ENCODE data around the gene CHMP3.
"Not testable (repeated sequence)": the region's sequence is repeated elsewhere in the genome, so short reads cannot be mapped to it uniquely, and the experiment has no call there.

DNA sequence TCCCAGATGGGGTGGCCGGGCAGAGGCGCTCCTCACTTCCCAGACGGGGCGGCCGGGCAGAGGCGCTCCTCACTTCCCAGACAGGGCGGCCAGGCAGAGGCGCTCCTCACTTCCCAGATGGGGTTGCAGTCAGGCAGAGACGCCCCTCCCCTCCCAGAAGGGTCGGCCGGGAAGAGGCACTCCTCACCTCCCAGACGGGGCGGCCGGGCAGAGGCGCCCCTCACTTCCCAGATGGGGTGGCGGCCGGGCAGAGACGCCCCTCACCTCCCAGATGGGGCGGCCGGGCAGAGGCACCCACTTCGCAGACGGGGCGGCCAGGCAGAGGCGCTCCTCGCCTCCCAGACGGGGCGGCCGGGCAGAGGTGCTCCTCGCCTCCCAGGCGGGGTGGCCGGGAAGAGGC is 13.8 kb downstream of the CHMP3 start:
- TF ChIP-seq POLR2A (IDR thresholded peaks at IDR 0.05; ENCODE audit: low read length); GATA1 (IDR thresholded peaks at IDR 0.05; ENCODE audit: low read depth, low read length): not testable (repeated sequence)
